H1 (cell line): Measurements from ENCODE around the gene UNC5B. TPM values are rescaled to one million over a fixed set of nuclear protein-coding genes. Genes with fewer than 3 reads are reported as not detected.

Source experiments
- CTCF ChIA-PET: fragments of 300-600 bp; sonication (Branson Sonifier 250); formaldehyde crosslinking; loops from one replicate; lab custom pipeline; 2021; ENCODE audit not compliant: partially characterized antibody; lab: Charles Lee
- POLR2A ChIA-PET: fragments of 300-600 bp; sonication (Branson Sonifier 250); formaldehyde crosslinking; loops from one replicate; lab custom pipeline; 2021; ENCODE audit warnings: inconsistent platforms; ENCODE audit not compliant: partially characterized antibody; lab: Charles Lee
- DNase-seq, 2 experiments: peaks; one replicate each; pipeline versions ENCODE4 v3.0.0 to v3.0.0-alpha.2; 2010 to 2022; ENCODE audit warnings: low spot score in 2 of 2, low read depth in 1 of 2, mixed read lengths in 1 of 2
- FAIRE-seq: peaks from 2 replicates; lab custom pipeline; 2011; peaks lifted over from hg19 to GRCh38; lab: Jason Lieb, UNC
- H2AFZ ChIP-seq: 2 replicates; pipeline ENCODE4 v1.8.1; 2012; ENCODE audit warnings: low read length, inconsistent platforms
- H2AK5ac ChIP-seq: 2 replicates; pipeline ENCODE4 v1.6.1; 2013; ENCODE audit warnings: low read depth, low read length
- H2BK120ac ChIP-seq: replicated peaks from 2 replicates; pipeline ENCODE3; 2013; ENCODE audit warnings: low read depth, low read length, inconsistent platforms
- H2BK12ac ChIP-seq: 2 replicates; pipeline ENCODE4 v1.6.1; 2013; ENCODE audit warnings: low read depth, low read length
- H2BK15ac ChIP-seq: 2 replicates; pipeline ENCODE4 v1.6.1; 2013; ENCODE audit warnings: low read length
- H2BK20ac ChIP-seq: 2 replicates; pipeline ENCODE4 v1.6.1; 2013; ENCODE audit warnings: low read length
- H2BK5ac ChIP-seq: 2 replicates; pipeline ENCODE4 v1.6.1; 2013; ENCODE audit warnings: low read depth, low read length
- H3K14ac ChIP-seq: 2 replicates; pipeline ENCODE4 v1.6.1; 2013; ENCODE audit warnings: inconsistent platforms; ENCODE audit not compliant: insufficient read length
- H3K18ac ChIP-seq: 2 replicates; pipeline ENCODE4 v1.6.1; 2013; ENCODE audit warnings: low read length; ENCODE audit errors: extremely low read depth
- H3K23ac ChIP-seq: 2 replicates; pipeline ENCODE4 v1.6.1; 2013; ENCODE audit warnings: inconsistent platforms; ENCODE audit not compliant: insufficient read length
- H3K23me2 ChIP-seq: 2 replicates; pipeline ENCODE4 v1.6.1; 2013; ENCODE audit warnings: low read depth, low read length
- H3K27ac ChIP-seq: 2 replicates; pipeline ENCODE4 v1.6.1; 2011; ENCODE audit warnings: low read depth, low read length, inconsistent platforms
- H3K27me3 ChIP-seq, 4 experiments: replicated peaks in 1 of 4; 1 replicate in 1 of 4; 2 replicates in 3 of 4; pipeline versions ENCODE4 v1.6.1 to v1.8.1; 2011 to 2013; ENCODE audit warnings: low read length in 3 of 4, mild to moderate bottlenecking in 3 of 4, inconsistent platforms in 2 of 4, mixed read lengths in 2 of 4, moderate library complexity in 1 of 4; ENCODE audit not compliant: control insufficient read depth in 3 of 4, insufficient read depth in 3 of 4; ENCODE audit errors: extremely low read depth in 1 of 4
- H3K36me3 ChIP-seq, 4 experiments: 2 replicates each; pipeline versions ENCODE4 v1.6.1 to v1.8.1; 2011 to 2013; ENCODE audit warnings: mild to moderate bottlenecking in 4 of 4, low read length in 3 of 4, moderate library complexity in 2 of 4, control low read depth in 1 of 4, inconsistent platforms in 1 of 4; ENCODE audit not compliant: insufficient read depth in 4 of 4, control insufficient read depth in 2 of 4
- H3K4ac ChIP-seq: replicated peaks from 2 replicates; pipeline ENCODE3; 2013; ENCODE audit warnings: low read length, low read depth, mixed read lengths, inconsistent platforms; ENCODE audit not compliant: insufficient read length
- H3K4me1 ChIP-seq, 4 experiments: replicated peaks in 1 of 4; 1 replicate in 1 of 4; 2 replicates in 3 of 4; pipeline versions ENCODE4 v1.6.1 to v1.8.1; 2011 to 2013; ENCODE audit warnings: low read length in 3 of 4, inconsistent platforms in 2 of 4, mixed read lengths in 1 of 4; ENCODE audit not compliant: insufficient read depth in 4 of 4, control insufficient read depth in 3 of 4
- H3K4me2 ChIP-seq, 2 experiments: 2 replicates each; pipeline versions ENCODE4 v1.6.1 to v1.8.1; 2011 to 2013; ENCODE audit warnings: low read depth in 2 of 2, low read length in 2 of 2, control low read depth in 1 of 2, inconsistent platforms in 1 of 2, mild to moderate bottlenecking in 1 of 2; ENCODE audit not compliant: insufficient read depth in 1 of 2
- H3K4me3 ChIP-seq, 4 experiments: fragments of 200-600, 300-600 bp in 1 of 4; sonication (generic), shearing (Covaris generic), sonication (Bioruptor Twin) in 1 of 4; 2 replicates each; pipeline versions ENCODE4 v1.5.1 to v1.8.1; 2011 to 2016; ENCODE audit warnings: low read length in 4 of 4, low read depth in 3 of 4, control low read depth in 2 of 4, inconsistent platforms in 2 of 4, mild to moderate bottlenecking in 2 of 4, mixed read lengths in 1 of 4, moderate library complexity in 1 of 4; ENCODE audit not compliant: insufficient read depth in 2 of 4; ENCODE audit errors: extremely low read depth in 1 of 4
- H3K56ac ChIP-seq: replicated peaks from 2 replicates; pipeline ENCODE3; 2013; ENCODE audit warnings: low read depth, mild to moderate bottlenecking, mixed read lengths, low read length, inconsistent platforms; ENCODE audit not compliant: insufficient read length
- H3K79me1 ChIP-seq: 2 replicates; pipeline ENCODE4 v1.6.1; 2013; ENCODE audit warnings: low read depth, low read length, control low read depth
- H3K79me2 ChIP-seq, 2 experiments: 2 replicates each; pipeline versions ENCODE4 v1.6.1 to v1.8.1; 2012 to 2013; ENCODE audit warnings: low read length in 2 of 2, mild to moderate bottlenecking in 2 of 2, inconsistent platforms in 1 of 2; ENCODE audit not compliant: insufficient read depth in 2 of 2, control insufficient read depth in 1 of 2
- H3K9ac ChIP-seq, 4 experiments: replicated peaks in 1 of 4; 1 replicate in 1 of 4; 2 replicates in 3 of 4; pipeline versions ENCODE4 v1.6.1 to v1.8.1; 2011 to 2013; ENCODE audit warnings: low read depth in 3 of 4, low read length in 3 of 4, control low read depth in 2 of 4, mild to moderate bottlenecking in 2 of 4, moderate library complexity in 2 of 4, inconsistent platforms in 1 of 4; ENCODE audit errors: extremely low read depth in 1 of 4
- H3K9me3 ChIP-seq, 2 experiments: 2 replicates each; pipeline versions ENCODE4 v1.6.1 to v1.8.1; 2012 to 2013; ENCODE audit warnings: mild to moderate bottlenecking in 2 of 2, moderate library complexity in 2 of 2, control low read depth in 1 of 2, inconsistent platforms in 1 of 2, low read depth in 1 of 2, low read length in 1 of 2, mixed read lengths in 1 of 2; ENCODE audit not compliant: insufficient read depth in 2 of 2
- H4K20me1 ChIP-seq, 2 experiments: replicated peaks in 1 of 2; 2 replicates each; pipeline versions ENCODE3 to v1.8.1; 2011 to 2013; ENCODE audit warnings: inconsistent platforms in 2 of 2, low read length in 2 of 2, mild to moderate bottlenecking in 1 of 2; ENCODE audit not compliant: insufficient read depth in 2 of 2, control insufficient read depth in 1 of 2
- H4K5ac ChIP-seq: 2 replicates; pipeline ENCODE4 v1.6.1; 2013; ENCODE audit warnings: low read length, low read depth, mixed read lengths, inconsistent platforms; ENCODE audit not compliant: insufficient read length
- H4K8ac ChIP-seq: 2 replicates; pipeline ENCODE4 v1.8.0; 2013; ENCODE audit warnings: mild to moderate bottlenecking, moderate library complexity, low read length, inconsistent platforms; ENCODE audit not compliant: insufficient read depth; ENCODE audit errors: extremely low read depth
- H4K91ac ChIP-seq: replicated peaks from 2 replicates; pipeline ENCODE3; 2013; ENCODE audit warnings: low read length, mixed read lengths, inconsistent platforms; ENCODE audit not compliant: insufficient read length
- BRCA1 ChIP-seq: IDR thresholded peaks from 2 replicates; pipeline ENCODE4 v1.6.1; 2012; ENCODE audit warnings: low read depth, low read length, improper control_type of control experiment
- CBX8 ChIP-seq: fragments of 300-800, 300-1000 bp; sonication (generic); IDR thresholded peaks from 2 replicates; pipeline ENCODE4 v1.7.1; 2016; ENCODE audit warnings: low read depth, low read length, borderline replicate concordance
- GABPA ChIP-seq: IDR thresholded peaks from 2 replicates; pipeline ENCODE4 v1.6.1; 2011; ENCODE audit warnings: mild to moderate bottlenecking, low read length, moderate library complexity, borderline replicate concordance; ENCODE audit not compliant: insufficient read depth
- HDAC6 ChIP-seq: IDR thresholded peaks from one replicate; pipeline ENCODE4 v1.7.1; 2012; ENCODE audit warnings: low read depth, mild to moderate bottlenecking, inconsistent platforms, low read length, moderate library complexity
- KDM4A ChIP-seq: IDR thresholded peaks from one replicate; pipeline ENCODE4 v1.7.1; 2012; ENCODE audit warnings: low read depth, mild to moderate bottlenecking, moderate library complexity, low read length, inconsistent platforms; ENCODE audit not compliant: severe bottlenecking
- NRF1 ChIP-seq: IDR thresholded peaks from 2 replicates; pipeline ENCODE4 v1.6.1; 2011; ENCODE audit warnings: mild to moderate bottlenecking, low read depth, low read length, improper control_type of control experiment
- POLR2AphosphoS5 ChIP-seq: IDR thresholded peaks from 2 replicates; pipeline ENCODE4 v1.6.1; 2011; ENCODE audit warnings: low read depth, low read length
- WGBS, 2 experiments: shearing (Covaris generic) in 1 of 2; methylation state at CpG; one replicate each; pipeline versions ENCODE4 v1.1.6 to v1.1.7; 2013 to 2015; ENCODE audit warnings: low lambda C conversion rate in 2 of 2, mixed read lengths in 2 of 2, inconsistent platforms in 1 of 2, low coverage in 1 of 2, missing lambda C conversion rate in 1 of 2; ENCODE audit not compliant: insufficient replicate concordance in 2 of 2, insufficient coverage in 1 of 2, insufficient read length in 1 of 2; ENCODE audit errors: extremely low coverage in 1 of 2, missing lambda C conversion rate in 1 of 2; 5-methylcytosine and 5-hydroxymethylcytosine counted together
- polyA plus RNA-seq, 7 experiments: library from polyadenylated mRNA; depleted of rRNA in 3 of 7; stranded (reverse) in 5 of 7; unstranded in 2 of 7; fragments of >200 nt in 5 of 7; fragments of 200-250 nt in 2 of 7; gene quantifications; 1 replicate in 5 of 7; 2 replicates in 1 of 7; 4 replicates in 1 of 7; pipeline versions ENCODE4 v1.2.1 to v1.2.3, GENCODE V29; 2011 to 2013; ENCODE audit warnings: missing spikeins in 2 of 7, mixed read lengths in 2 of 7
- total RNA-seq: library from RNA; stranded (reverse); fragmentation: NEBNext Ultra II Directional; extraction: Animal tissue kit (Norgen Biotek cat#: 25700); gene quantifications from 2 replicates; pipeline ENCODE4 v1.2.1, GENCODE V29; 2021

The UNC5B gene
- total and polyA plus RNA-seq, 2 of the 8 experiments (the other 6 are each of a cell fraction or from before 2014, with no cell fraction given), result 27.9 to 31.8 TPM

- H3K79me2 ChIP-seq, result no peaks in the 10 kb centered on the region
- no peaks in the 10 kb centered on the region for H3K9me3 ChIP-seq
- no peak overlapping the region for H2BK20ac ChIP-seq
- no peak overlapping the region for H3K4me3 ChIP-seq
- H3K4ac ChIP-seq, result no peak overlapping the region
- no peak overlapping the region for H2BK120ac ChIP-seq
- no peaks in the 10 kb centered on the region for H3K79me1 ChIP-seq
- no peak overlapping the region for H3K18ac ChIP-seq
- DNase-seq (no peak), FAIRE-seq (no peak)
- no peak overlapping the region for H2BK12ac ChIP-seq
- H3K23me2 ChIP-seq, result no peaks in the 10 kb centered on the region
- no peak overlapping the region for H4K91ac ChIP-seq
- H3K14ac ChIP-seq, result no peak overlapping the region
- H3K23ac ChIP-seq, result no peak overlapping the region
- peaks cover 10 to 55% (median 35%) of the 10 kb centered on the region in 4 experiments; a peak in 7 of 8 replicates for H3K36me3 ChIP-seq
- H4K20me1 ChIP-seq, result peaks cover 3 to 4% of the 10 kb centered on the region in 2 experiments
- TF ChIP-seq KDM4A, result no peak
- no peak for TF ChIP-seq CBX8
- no peak for TF ChIP-seq POLR2AphosphoS5
- no peak for TF ChIP-seq HDAC6
- no peak for TF ChIP-seq GABPA
- TF ChIP-seq BRCA1, result no peak
- no peak for TF ChIP-seq NRF1
- no peak overlapping the region for H3K9ac ChIP-seq
- H2BK5ac ChIP-seq, result no peak overlapping the region
- no peak overlapping the region for H3K56ac ChIP-seq
- H3K27me3 ChIP-seq, result no peaks in the 10 kb centered on the region
- no peak overlapping the region for H3K4me2 ChIP-seq
- no peak overlapping the region for H4K8ac ChIP-seq
- CTCF ChIA-PET, result interaction anchor here (1.0 to 5.3 kb wide), 6 partner anchors 8 to 24 kb away, joined by 3 to 35 read pairs (median 7); no protein-coding TSS in a partner anchor
- WGBS, 2 experiments, result 75% methylated on average over 6 of the region's 6 CpGs; no CpG with 5 or more reads in 1 of the 2 experiments
- H3K4me1 ChIP-seq, result no peaks in the 10 kb centered on the region
- POLR2A ChIA-PET, result interaction anchor here (1.2 kb wide), 1 partner anchor 8 kb away, joined by 3 read pairs; no protein-coding TSS in a partner anchor
- H3K27ac ChIP-seq, result no peak overlapping the region
- no peak overlapping the region for H2AFZ ChIP-seq
- no peak overlapping the region for H4K5ac ChIP-seq
- H2BK15ac ChIP-seq, result no peak overlapping the region
- H2AK5ac ChIP-seq, result no peak overlapping the region
Measured at GRCh38 chr10:71294091-71294561, 81.8 kb downstream of the UNC5B start.
